NCI-H1092 treated with DMSO at 0.1 percent for 48 hours (cell line): ENCODE data around the gene FAM3D.

ENCODE experiments used
- DNase-seq: peaks from one replicate; lab custom pipeline; 2025; lab: John Stamatoyannopoulos, UW

FAM3D gene

GRCh38 chr3:58594117-58594516 is 72.5 kb downstream of the FAM3D start:
- no peak for DNase-seq

GRCh38 chr3:58591517-58592510 is 74.8 kb downstream of the FAM3D start:
- no peak for DNase-seq

GRCh38 chr3:58588030-58588614 is 78.5 kb downstream of the FAM3D start:
- DNase-seq: no peak

- DNase-seq: no peak
These were observed 79.8 kb downstream of the FAM3D start for GRCh38 chr3:58586776-58587192.

GRCh38 chr3:58585994-58586393 is 80.6 kb downstream of the FAM3D start:
- peak; percentile 52 for DNase-seq

GRCh38 chr3:58585005-58585786 is 81.4 kb downstream of the FAM3D start:
- peak; percentile 68 for DNase-seq

GRCh38 chr3:58584690-58585004 is 81.9 kb downstream of the FAM3D start:
- no peak for DNase-seq
